H1 (cell line): Measurements from ENCODE around the gene SPTBN5. TPM values are rescaled to one million over a fixed set of nuclear protein-coding genes. Genes with fewer than 3 reads are reported as not detected.

Source experiments
- GTF2F1 ChIP-seq: IDR thresholded peaks from 2 replicates; pipeline ENCODE4 v1.6.1; 2012; ENCODE audit warnings: low read depth, low read length, improper control_type of control experiment, borderline replicate concordance
- HDAC2 ChIP-seq, 2 experiments: fragments of 300-600 bp in 1 of 2; sonication (generic) in 1 of 2; IDR thresholded peaks; 2 replicates each; pipeline ENCODE4 v1.6.1; 2011 to 2012; ENCODE audit warnings: low read depth in 2 of 2, low read length in 2 of 2, mild to moderate bottlenecking in 2 of 2, moderate library complexity in 2 of 2, borderline replicate concordance in 1 of 2, inconsistent platforms in 1 of 2
- NANOG ChIP-seq: IDR thresholded peaks from 2 replicates; pipeline ENCODE4 v1.6.1; 2011; ENCODE audit warnings: low read length, low read depth, mild to moderate bottlenecking, inconsistent platforms; ENCODE audit not compliant: insufficient read depth, poor library complexity, severe bottlenecking
- SP1 ChIP-seq: IDR thresholded peaks from 2 replicates; pipeline ENCODE4 v1.6.1; 2011; ENCODE audit warnings: low read depth, low read length
- polyA plus RNA-seq, 7 experiments: library from polyadenylated mRNA; depleted of rRNA in 3 of 7; stranded (reverse) in 5 of 7; unstranded in 2 of 7; fragments of >200 nt in 5 of 7; fragments of 200-250 nt in 2 of 7; gene quantifications; 1 replicate in 5 of 7; 2 replicates in 1 of 7; 4 replicates in 1 of 7; pipeline versions ENCODE4 v1.2.1 to v1.2.3, GENCODE V29; 2011 to 2013; ENCODE audit warnings: missing spikeins in 2 of 7, mixed read lengths in 2 of 7
- total RNA-seq: library from RNA; stranded (reverse); fragmentation: NEBNext Ultra II Directional; extraction: Animal tissue kit (Norgen Biotek cat#: 25700); gene quantifications from 2 replicates; pipeline ENCODE4 v1.2.1, GENCODE V29; 2021
- TF ChIP-seq, protein P1 (sequence below): fragments of 300-600 bp; sonication (generic); IDR thresholded peaks from 2 replicates; pipeline ENCODE4 v1.7.1; 2012; ENCODE audit warnings: low read length, moderate library complexity, mild to moderate bottlenecking, inconsistent platforms; ENCODE audit not compliant: insufficient replicate concordance

SPTBN5 gene
- total and polyA plus RNA-seq, 2 of the 8 experiments (the other 6 are each of a cell fraction or from before 2014, with no cell fraction given): 0.32 to 0.84 TPM

DNA sequence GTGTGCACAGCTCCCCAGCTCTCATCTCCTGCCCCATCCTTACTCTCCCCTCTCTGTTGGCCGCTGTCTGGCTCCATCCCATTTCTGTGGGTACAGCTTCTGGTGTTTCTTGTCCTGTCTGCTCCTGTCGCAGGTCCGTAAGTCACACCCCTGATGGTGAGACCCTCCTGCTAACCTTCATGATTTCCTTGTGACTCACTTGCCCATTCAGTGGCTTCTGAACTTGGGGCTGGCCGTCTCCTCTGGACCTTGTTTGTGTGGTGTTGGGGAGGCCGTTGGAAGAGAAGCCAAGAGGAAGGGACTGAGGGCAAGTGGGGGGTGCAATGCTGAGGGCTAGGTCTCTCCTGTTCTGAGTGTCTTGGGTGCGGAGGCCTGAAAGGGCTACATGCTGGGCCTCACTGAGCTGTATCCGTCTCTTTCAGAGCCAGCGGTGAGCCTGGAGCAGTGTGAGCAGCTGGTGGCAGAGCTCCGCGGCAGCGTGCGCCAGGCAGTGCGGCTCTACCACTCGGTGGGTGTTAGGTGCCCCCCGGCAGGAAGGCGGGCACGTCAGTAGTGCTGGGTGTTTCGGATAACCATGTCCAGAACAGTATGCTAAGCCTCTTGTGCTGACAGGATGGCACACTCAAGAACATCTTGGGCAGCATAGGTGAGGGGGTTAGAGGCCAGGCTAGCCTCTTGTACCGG lies 69.6 kb downstream of the SPTBN5 start (continued):
- TF ChIP-seq, protein P1, sequence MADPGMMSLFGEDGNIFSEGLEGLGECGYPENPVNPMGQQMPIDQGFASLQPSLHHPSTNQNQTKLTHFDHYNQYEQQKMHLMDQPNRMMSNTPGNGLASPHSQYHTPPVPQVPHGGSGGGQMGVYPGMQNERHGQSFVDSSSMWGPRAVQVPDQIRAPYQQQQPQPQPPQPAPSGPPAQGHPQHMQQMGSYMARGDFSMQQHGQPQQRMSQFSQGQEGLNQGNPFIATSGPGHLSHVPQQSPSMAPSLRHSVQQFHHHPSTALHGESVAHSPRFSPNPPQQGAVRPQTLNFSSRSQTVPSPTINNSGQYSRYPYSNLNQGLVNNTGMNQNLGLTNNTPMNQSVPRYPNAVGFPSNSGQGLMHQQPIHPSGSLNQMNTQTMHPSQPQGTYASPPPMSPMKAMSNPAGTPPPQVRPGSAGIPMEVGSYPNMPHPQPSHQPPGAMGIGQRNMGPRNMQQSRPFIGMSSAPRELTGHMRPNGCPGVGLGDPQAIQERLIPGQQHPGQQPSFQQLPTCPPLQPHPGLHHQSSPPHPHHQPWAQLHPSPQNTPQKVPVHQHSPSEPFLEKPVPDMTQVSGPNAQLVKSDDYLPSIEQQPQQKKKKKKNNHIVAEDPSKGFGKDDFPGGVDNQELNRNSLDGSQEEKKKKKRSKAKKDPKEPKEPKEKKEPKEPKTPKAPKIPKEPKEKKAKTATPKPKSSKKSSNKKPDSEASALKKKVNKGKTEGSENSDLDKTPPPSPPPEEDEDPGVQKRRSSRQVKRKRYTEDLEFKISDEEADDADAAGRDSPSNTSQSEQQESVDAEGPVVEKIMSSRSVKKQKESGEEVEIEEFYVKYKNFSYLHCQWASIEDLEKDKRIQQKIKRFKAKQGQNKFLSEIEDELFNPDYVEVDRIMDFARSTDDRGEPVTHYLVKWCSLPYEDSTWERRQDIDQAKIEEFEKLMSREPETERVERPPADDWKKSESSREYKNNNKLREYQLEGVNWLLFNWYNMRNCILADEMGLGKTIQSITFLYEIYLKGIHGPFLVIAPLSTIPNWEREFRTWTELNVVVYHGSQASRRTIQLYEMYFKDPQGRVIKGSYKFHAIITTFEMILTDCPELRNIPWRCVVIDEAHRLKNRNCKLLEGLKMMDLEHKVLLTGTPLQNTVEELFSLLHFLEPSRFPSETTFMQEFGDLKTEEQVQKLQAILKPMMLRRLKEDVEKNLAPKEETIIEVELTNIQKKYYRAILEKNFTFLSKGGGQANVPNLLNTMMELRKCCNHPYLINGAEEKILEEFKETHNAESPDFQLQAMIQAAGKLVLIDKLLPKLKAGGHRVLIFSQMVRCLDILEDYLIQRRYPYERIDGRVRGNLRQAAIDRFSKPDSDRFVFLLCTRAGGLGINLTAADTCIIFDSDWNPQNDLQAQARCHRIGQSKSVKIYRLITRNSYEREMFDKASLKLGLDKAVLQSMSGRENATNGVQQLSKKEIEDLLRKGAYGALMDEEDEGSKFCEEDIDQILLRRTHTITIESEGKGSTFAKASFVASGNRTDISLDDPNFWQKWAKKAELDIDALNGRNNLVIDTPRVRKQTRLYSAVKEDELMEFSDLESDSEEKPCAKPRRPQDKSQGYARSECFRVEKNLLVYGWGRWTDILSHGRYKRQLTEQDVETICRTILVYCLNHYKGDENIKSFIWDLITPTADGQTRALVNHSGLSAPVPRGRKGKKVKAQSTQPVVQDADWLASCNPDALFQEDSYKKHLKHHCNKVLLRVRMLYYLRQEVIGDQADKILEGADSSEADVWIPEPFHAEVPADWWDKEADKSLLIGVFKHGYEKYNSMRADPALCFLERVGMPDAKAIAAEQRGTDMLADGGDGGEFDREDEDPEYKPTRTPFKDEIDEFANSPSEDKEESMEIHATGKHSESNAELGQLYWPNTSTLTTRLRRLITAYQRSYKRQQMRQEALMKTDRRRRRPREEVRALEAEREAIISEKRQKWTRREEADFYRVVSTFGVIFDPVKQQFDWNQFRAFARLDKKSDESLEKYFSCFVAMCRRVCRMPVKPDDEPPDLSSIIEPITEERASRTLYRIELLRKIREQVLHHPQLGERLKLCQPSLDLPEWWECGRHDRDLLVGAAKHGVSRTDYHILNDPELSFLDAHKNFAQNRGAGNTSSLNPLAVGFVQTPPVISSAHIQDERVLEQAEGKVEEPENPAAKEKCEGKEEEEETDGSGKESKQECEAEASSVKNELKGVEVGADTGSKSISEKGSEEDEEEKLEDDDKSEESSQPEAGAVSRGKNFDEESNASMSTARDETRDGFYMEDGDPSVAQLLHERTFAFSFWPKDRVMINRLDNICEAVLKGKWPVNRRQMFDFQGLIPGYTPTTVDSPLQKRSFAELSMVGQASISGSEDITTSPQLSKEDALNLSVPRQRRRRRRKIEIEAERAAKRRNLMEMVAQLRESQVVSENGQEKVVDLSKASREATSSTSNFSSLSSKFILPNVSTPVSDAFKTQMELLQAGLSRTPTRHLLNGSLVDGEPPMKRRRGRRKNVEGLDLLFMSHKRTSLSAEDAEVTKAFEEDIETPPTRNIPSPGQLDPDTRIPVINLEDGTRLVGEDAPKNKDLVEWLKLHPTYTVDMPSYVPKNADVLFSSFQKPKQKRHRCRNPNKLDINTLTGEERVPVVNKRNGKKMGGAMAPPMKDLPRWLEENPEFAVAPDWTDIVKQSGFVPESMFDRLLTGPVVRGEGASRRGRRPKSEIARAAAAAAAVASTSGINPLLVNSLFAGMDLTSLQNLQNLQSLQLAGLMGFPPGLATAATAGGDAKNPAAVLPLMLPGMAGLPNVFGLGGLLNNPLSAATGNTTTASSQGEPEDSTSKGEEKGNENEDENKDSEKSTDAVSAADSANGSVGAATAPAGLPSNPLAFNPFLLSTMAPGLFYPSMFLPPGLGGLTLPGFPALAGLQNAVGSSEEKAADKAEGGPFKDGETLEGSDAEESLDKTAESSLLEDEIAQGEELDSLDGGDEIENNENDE: no peak
- no peak for TF ChIP-seq SP1
- TF ChIP-seq GTF2F1: no peak
- TF ChIP-seq HDAC2 (IDR thresholded peaks at IDR 0.05; ENCODE audit: borderline replicate concordance in 1 of 2, low read depth in 2 of 2, low read length in 2 of 2): no peak
- TF ChIP-seq NANOG: no peak
